Coronary artery (tissue), 2 donors: ENCODE data around the gene VPS11.
"Not testable (repeated sequence)": the region's sequence is repeated elsewhere in the genome, so short reads cannot be mapped to it uniquely, and the experiment has no call there.

Experiments used
- DNase-seq: peaks from one replicate; pipeline ENCODE4 v3.0.0-alpha.2; 2017; ENCODE audit warnings: low spot score
- H3K27ac ChIP-seq, 2 donors: fragments of 200-600 bp; sonication (generic); one replicate each; pipeline ENCODE4 v1.5.1; 2016 to 2019
- H3K4me3 ChIP-seq: fragments of 200-600 bp; sonication (generic); 2 replicates; pipeline ENCODE4 v1.5.1; 2016; ENCODE audit warnings: mild to moderate bottlenecking, moderate library complexity
- CTCF ChIP-seq: fragments of 200-600 bp; sonication (generic); IDR thresholded peaks from one replicate; pipeline ENCODE4 v1.5.1; 2019; ENCODE audit warnings: antibody characterized with exemption

Gene VPS11

GRCh38 chr11:119056421-119056999, 11.1 kb upstream of the VPS11 start:
- Histone ChIP-seq H3K27ac (peak overlapping the region; percentile 74 to 95), H3K4me3 (peak overlapping the region; percentile 98)
- DNase-seq: peak; percentile 79
- no peak for TF ChIP-seq CTCF

- TF ChIP-seq CTCF: no peak
- Histone ChIP-seq H3K4me3 (peak within 1 kb of the TSS; percentile 98), H3K27ac (peak within 1 kb of the TSS; percentile 81 to 95)
- peak; percentile 98 for DNase-seq
Measured at GRCh38 chr11:119057000-119057769, 10.4 kb upstream of the VPS11 start, which contains the start of gene HYOU1. HYOU1 (minus strand) TSS chr11:119057205; CDS start chr11:119056160, 1,045 bp downstream.

GRCh38 chr11:119059128-119059527, 8.5 kb upstream of the VPS11 start:
- DNase-seq, H3K27ac ChIP-seq, H3K4me3 ChIP-seq: not testable (repeated sequence)

GRCh38 chr11:119061256-119061655, 6.4 kb upstream of the VPS11 start:
- Histone ChIP-seq H3K27ac (no peak overlapping the region), H3K4me3 (no peak overlapping the region)
- no peak for TF ChIP-seq CTCF
- DNase-seq: no peak

- TF ChIP-seq CTCF: no peak
- no peak overlapping the region for H3K4me3 ChIP-seq
- no peak for DNase-seq
- peak overlapping the region in 1 of 2 donors; percentile 53 for H3K27ac ChIP-seq
Measured at GRCh38 chr11:119062779-119063178, 4.8 kb upstream of the VPS11 start.

GRCh38 chr11:119065369-119065768, 2.2 kb upstream of the VPS11 start:
- no peak for DNase-seq
- no peak overlapping the region for H3K4me3 ChIP-seq
- no peak for TF ChIP-seq CTCF
- H3K27ac ChIP-seq: no peak overlapping the region

- Histone ChIP-seq H3K27ac (no peak overlapping the region), H3K4me3 (no peak overlapping the region)
- no peak for DNase-seq
- no peak for TF ChIP-seq CTCF
Measured at GRCh38 chr11:119077839-119078238, 10.2 kb downstream of the VPS11 start.
